Stimulated activated naive CD8-positive, alpha-beta T cell treated with anti-CD3 and anti-CD28 coated beads, Interleukin-15, amount 100 ng/mL, for 72 hours (primary cell): Measurements from ENCODE around the gene RABL6.

Source experiments
- ATAC-seq: fragments of 150-1000 bp; cut with Tn5 transposase; 2 replicates; pipeline ENCODE4 v1.10.0; 2021; ENCODE audit warnings: mild to moderate bottlenecking, moderate library complexity
- DNase-seq, 2 donors: peaks; one replicate each; pipeline ENCODE4 v3.0.0; 2021 to 2022
- H3K27ac Mint-ChIP-seq, 2 donors: one replicate each; pipeline ENCODE4 v1.8.0; 2022; ENCODE audit warnings: mild to moderate bottlenecking in 2 of 2, mixed read lengths in 2 of 2, moderate library complexity in 2 of 2
- H3K27me3 Mint-ChIP-seq: one replicate; pipeline ENCODE4 v1.8.0; 2022; ENCODE audit warnings: mixed read lengths
- H3K4me1 Mint-ChIP-seq: one replicate; pipeline ENCODE4 v1.8.0; 2022; ENCODE audit warnings: mild to moderate bottlenecking, mixed read lengths
- H3K4me3 Mint-ChIP-seq, 2 donors: one replicate each; pipeline ENCODE4 v1.8.0; 2022; ENCODE audit warnings: mild to moderate bottlenecking in 2 of 2, mixed read lengths in 2 of 2, moderate library complexity in 1 of 2
- H3K9me3 Mint-ChIP-seq, 2 donors: one replicate each; pipeline ENCODE4 v1.8.0; 2022; ENCODE audit warnings: mixed read lengths in 2 of 2

RABL6 gene

DNA sequence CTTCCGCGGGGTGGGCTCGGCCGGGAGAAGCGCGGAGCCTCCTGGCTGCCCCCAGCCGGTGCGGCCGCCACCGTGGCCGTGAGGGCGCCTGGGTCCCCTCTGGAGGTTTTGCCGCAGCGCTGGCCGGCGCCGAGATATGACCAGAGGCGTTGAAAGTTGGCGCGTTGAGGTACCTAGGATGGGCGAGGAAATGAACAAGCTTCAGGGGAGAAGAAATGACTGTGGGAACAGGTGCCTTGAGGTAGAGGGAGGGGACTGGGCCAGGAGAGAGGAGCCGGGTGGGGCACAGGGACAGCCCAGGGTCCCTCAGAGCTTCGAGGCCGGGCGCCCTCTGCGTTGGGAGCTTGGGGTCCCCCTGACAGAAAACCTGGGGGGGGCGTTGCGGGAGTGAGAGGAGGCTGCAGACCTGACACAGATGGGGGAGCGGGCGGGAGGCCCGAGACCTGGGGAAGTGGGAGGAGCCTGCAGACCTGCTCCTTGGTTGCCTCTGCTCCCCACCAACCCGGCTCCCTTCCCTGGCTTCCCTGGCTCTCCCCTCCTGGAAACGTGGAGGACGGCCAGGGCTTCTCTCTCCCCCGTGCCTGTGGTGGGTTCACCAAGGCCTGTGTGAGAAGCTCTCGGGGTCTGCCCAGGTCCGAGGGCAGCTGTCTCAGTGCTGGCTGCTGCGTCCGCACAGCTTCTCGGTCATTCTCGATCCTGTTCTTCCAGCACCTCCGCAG is 14.2 kb downstream of the RABL6 start:
- Mint-ChIP-seq H3K9me3 (no peaks in the 10 kb centered on the region), H3K27me3 (no peaks in the 10 kb centered on the region), H3K4me3 (peak overlapping the region in 1 of 2 donors; percentile 33)

DNA sequence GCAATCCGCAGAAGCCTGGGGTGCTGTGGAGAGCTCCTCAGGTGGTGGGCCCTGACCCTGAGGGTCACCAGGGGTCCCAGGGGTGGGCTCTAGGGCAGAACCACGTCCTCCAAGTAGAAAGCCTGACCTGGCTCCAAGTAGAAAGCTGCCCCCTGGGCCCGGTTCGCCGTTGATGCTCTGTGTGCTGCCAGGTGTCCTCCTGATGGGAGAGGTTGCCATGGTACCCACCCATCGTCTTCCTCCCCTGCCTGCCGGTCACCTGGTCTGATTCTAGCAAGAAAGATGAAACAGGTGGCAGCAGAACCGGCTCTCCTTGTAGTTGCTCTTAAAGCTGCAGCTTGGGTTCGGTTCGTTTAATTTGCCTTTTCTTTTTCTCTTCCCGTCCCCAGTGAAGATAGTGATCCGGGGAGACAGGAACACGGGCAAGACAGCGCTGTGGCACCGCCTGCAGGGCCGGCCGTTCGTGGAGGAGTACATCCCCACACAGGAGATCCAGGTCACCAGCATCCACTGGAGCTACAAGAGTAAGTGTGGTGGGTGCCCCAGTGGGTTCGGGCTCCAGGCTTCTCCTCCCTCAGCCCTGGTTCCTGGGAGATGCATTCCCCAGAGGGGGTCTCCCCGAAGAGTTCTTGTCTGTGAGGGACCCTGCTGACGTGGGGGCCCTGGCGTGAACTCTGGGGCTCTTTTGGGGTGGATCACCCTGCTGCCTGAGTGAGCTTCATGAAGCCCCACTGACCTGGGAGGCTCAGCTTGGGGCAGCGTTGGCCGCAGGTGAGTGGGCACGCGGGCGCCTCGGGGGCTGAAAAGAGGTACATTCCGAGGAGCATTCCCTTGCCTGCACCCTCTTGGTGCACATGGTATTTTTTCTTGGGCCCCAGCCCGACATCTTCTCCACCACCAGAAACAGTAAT is 15.6 kb downstream of the RABL6 start:
- DNase-seq (no peak), ATAC-seq (no peak)
- Mint-ChIP-seq H3K9me3 (no peaks in the 10 kb centered on the region), H3K27ac (peak overlapping the region in 1 of 2 donors; percentile 67), H3K4me1 (peaks cover 8% of the 10 kb centered on the region), H3K4me3 (no peak overlapping the region), H3K27me3 (no peaks in the 10 kb centered on the region)

More for the DNA sequence above, 14.2 kb downstream of the RABL6 start:
- DNase-seq (no peak), ATAC-seq (no peak)
- H3K4me1 Mint-ChIP-seq, result peaks cover 11% of the 10 kb centered on the region
- no peak overlapping the region for H3K27ac Mint-ChIP-seq

DNA sequence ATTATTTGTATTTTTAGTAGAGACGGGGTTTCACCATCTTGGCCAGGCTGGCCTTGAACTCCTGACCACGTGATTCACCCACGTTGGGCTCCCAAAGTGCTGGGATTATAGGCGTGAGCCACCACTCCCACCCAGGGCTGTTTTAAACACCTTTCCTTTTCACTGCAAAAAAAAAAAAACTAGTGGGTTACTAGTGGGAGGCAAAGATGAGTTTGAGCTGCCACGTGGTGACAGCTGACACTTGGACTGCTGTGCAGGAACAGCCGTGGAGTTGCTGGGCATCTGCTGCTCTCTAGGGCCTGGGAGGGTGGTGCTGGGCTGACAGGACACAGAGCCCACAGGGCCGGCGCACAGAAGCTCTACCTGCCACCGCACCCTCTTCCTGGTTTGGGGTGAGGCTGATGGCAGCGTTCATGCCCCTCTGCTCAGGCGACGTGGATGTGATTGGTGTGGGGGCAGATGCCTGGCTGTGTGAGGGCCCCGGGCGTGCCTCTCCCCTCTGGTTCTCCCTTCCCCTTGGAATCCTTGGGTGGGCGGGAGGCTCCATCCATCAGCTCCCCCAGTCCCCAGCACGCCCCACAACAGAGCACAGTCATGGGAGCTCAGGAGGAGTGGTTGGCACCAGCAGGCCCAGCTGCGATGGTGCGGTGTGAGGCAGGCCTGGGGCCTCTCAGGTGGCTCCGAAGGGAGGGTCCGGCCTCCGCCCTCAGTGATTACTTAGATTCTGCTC is 16.9 kb downstream of the RABL6 start:
- H3K27me3 Mint-ChIP-seq, result no peaks in the 10 kb centered on the region
- DNase-seq (no peak), ATAC-seq (peak; percentile 25)
- no peak overlapping the region for H3K4me3 Mint-ChIP-seq
- peaks cover 8% of the 10 kb centered on the region for H3K4me1 Mint-ChIP-seq
- H3K27ac Mint-ChIP-seq, result peak overlapping the region in 1 of 2 donors; percentile 6
- H3K9me3 Mint-ChIP-seq, result no peaks in the 10 kb centered on the region

DNA sequence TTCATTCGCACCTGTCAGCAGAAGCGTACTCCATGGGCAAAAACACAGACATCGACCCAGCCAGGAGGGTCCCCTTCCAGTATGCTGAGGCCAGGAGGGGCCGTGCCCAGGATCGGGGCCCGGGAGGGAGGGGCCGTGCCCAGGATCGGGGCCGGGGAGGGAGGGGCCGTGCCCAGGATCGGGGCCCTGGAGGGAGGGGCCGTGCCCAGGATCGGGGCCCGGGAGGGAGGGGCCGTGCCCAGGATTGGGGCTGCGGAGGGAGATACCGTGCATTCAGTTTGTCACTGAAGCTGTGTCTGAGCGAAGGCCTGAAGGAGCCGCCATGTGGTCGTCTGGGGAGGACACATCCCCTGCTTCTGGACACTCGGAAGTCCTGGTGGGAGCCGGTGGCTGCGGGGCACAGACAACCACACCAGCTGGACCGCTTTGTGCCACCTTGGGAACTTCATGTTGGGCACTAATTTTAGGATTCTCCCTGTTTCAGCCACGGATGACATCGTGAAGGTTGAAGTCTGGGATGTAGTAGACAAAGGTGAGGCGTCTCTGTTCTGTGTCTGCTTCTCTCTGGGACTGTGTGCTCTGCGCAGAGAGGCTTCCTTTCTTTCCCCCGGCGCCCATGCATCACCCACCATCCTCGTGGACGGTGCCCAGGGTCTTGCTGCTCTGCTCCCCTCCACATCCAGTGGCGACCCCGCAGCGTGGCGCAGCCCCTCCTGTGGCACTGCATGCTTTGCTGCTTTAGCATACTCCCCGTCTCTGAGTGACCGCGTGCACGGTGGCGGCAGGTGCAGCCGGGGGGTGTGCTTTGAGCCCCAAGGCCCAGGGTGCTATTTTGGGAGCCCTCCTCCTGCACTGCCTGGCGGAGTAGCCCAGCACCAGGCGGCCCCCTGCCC is 17.8 kb downstream of the RABL6 start:
- Mint-ChIP-seq H3K27me3 (no peaks in the 10 kb centered on the region), H3K4me3 (no peak overlapping the region), H3K9me3 (no peaks in the 10 kb centered on the region), H3K4me1 (peaks cover 8% of the 10 kb centered on the region), H3K27ac (no peak overlapping the region)
- peak; percentile 47 for ATAC-seq
- no peak for DNase-seq

DNA sequence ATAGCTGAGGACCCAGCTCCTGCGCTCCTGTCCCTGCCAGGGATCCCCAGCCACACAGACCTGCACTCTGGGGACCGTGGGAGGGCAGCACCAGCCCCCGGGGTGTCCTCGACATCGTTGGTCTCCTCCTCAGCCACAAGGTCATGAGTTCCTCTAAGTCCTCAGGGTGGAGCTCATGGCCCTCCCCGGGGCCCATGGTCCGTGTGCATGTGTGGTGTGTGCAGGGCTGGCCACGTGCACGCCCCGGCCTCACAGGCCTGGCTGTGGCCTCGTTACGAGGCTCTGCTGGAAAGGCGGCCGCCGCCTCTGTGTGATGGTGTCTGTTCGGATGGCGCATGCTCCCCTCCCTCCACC is 18.4 kb downstream of the RABL6 start:
- H3K27me3 Mint-ChIP-seq, result no peaks in the 10 kb centered on the region
- ATAC-seq (no peak), DNase-seq (no peak)
- peaks cover 2% of the 10 kb centered on the region for H3K4me1 Mint-ChIP-seq
- H3K27ac Mint-ChIP-seq, result no peak overlapping the region
- no peaks in the 10 kb centered on the region for H3K9me3 Mint-ChIP-seq
- H3K4me3 Mint-ChIP-seq, result no peak overlapping the region

DNA sequence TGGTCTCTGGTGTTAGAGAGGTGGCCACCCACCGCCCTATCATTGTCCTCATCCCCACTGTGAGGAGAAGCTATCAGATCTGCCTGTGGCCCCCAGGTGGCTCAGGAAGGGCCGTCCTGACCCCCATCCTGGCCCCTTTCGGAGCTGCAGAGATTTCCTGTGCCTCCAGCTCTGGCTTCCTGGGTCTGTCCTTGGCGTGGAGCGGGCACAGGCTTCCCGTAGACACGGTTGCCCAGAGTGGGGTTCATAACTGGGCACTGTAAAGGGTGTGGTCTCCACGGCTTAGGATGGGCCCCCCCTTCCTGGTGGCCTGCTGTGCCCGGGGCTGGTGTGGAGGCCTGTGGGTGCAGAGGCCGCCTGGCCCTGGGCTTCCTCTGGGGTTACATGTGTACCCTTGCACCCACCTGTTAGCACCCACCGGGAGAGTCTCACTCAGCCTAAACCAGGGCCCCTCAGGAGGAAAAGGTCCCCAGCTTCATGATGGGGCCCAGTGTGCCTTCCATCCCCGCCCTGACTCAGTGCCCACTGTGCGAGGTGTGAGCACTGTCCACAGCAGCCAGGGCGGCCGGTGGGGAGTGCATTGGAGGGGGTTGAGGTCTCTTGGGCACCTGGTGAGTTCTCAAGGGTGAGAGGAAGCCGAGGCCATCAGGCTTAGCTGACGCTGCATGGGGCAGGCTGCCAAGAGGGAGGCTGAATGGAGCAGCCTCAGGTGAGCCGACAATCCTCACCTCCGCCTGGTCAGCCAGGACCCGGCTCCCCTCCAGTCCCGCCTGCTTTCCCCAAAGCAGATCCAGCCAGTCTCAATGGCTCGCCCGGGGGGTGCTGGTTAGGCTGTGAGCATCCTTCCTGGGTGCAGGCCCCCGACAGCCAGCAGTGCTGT is 19.2 kb downstream of the RABL6 start:
- H3K4me3 Mint-ChIP-seq, result no peak overlapping the region
- H3K27ac Mint-ChIP-seq, result no peak overlapping the region
- H3K9me3 Mint-ChIP-seq, result no peaks in the 10 kb centered on the region
- no peak for DNase-seq
- no peaks in the 10 kb centered on the region for H3K27me3 Mint-ChIP-seq
- no peaks in the 10 kb centered on the region for H3K4me1 Mint-ChIP-seq
- ATAC-seq, result no peak

DNA sequence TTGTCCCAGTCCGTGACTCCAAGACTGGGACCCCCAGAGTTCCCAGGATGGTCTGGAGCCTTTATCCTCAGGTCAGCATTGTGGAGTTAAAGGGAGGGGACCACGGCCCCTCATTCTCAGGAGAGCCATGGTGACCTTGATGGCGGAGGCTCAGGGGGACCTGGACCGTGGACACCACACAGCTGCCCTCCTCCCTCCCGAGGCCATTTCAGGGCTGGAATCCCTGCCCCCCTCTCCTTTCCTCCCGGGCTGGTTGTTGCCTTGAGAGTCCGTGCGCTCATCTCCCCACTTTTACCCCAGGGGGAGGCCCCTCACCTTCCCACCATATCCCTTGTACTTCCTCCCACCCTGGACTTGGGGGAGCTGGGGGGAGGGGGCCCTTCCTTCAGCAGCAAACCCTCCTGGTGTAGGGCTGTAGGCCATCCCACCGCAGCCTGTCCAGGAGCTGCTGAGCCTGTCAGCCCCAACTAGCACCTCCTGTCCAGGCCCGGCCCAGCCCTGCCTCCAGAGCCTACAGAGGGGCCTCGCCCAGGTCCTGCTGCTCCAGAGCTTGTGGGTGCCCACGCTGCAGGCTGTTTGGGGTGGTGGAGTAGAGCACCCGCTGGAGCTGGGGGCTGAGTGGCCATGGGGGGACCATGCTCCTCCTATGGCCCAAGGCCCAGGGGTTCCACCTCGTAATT is 20.2 kb downstream of the RABL6 start:
- Mint-ChIP-seq H3K9me3 (no peaks in the 10 kb centered on the region), H3K27me3 (no peaks in the 10 kb centered on the region), H3K4me1 (no peaks in the 10 kb centered on the region), H3K27ac (peak overlapping the region in 1 of 2 donors; percentile 27), H3K4me3 (no peak overlapping the region)
- DNase-seq (no peak), ATAC-seq (no peak)

DNA sequence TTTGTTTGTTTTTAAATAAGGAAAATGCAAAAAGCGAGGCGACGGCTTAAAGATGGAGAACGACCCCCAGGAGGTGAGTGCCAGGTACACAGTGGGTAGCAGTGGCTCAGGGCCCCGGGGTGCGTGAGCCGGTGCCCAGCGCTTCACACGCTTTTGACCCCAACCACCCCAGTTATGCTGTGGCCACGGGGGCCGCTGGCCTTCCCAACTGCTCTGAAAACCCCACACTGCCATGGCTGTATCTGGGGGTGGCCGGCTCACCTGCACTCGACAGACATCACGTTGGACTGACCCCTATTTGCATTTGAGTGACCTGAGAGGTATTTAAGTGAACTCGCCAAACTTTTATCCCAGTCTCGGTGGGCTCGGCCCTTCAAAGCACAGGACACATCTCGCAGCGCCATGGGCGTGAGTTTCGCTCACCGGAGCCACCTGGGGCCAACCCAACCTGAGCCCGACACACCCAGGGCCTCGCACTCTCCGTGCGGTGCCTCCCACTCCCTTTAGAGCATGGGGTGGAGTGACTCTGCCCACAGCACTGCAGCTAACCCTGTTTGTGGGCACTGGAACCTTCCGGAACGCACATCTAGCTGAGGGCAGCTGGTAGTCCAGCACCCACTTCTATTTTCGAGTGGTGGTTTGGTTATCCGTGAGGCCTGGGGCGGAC is 20.9 kb downstream of the RABL6 start:
- DNase-seq (no peak), ATAC-seq (no peak)
- H3K27me3 Mint-ChIP-seq, result no peaks in the 10 kb centered on the region
- no peak overlapping the region for H3K4me3 Mint-ChIP-seq
- H3K27ac Mint-ChIP-seq, result no peak overlapping the region
- H3K4me1 Mint-ChIP-seq, result no peaks in the 10 kb centered on the region
- H3K9me3 Mint-ChIP-seq, result no peaks in the 10 kb centered on the region

DNA sequence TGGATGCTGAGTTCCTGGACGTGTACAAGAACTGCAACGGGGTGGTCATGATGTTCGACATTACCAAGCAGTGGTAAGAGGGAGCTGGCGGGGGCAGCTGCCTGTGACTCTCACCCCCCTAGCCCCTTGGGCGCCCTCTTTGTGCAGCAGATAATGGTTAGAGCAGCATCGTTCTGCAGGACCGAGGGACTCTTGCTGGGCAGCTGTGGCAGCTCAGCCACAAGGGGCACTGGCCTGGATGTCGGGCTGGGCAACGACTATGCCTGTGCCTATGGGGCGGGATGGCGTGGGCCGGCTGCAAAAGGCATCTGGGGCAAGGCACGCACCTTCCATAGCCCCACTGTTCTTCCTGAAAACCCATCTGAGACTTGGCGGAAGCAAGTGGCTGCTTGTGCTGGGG is 21.7 kb downstream of the RABL6 start:
- DNase-seq, result no peak
- no peak for ATAC-seq
- Mint-ChIP-seq H3K27ac (no peak overlapping the region), H3K27me3 (no peaks in the 10 kb centered on the region), H3K9me3 (no peaks in the 10 kb centered on the region), H3K4me3 (no peak overlapping the region), H3K4me1 (no peaks in the 10 kb centered on the region)

DNA sequence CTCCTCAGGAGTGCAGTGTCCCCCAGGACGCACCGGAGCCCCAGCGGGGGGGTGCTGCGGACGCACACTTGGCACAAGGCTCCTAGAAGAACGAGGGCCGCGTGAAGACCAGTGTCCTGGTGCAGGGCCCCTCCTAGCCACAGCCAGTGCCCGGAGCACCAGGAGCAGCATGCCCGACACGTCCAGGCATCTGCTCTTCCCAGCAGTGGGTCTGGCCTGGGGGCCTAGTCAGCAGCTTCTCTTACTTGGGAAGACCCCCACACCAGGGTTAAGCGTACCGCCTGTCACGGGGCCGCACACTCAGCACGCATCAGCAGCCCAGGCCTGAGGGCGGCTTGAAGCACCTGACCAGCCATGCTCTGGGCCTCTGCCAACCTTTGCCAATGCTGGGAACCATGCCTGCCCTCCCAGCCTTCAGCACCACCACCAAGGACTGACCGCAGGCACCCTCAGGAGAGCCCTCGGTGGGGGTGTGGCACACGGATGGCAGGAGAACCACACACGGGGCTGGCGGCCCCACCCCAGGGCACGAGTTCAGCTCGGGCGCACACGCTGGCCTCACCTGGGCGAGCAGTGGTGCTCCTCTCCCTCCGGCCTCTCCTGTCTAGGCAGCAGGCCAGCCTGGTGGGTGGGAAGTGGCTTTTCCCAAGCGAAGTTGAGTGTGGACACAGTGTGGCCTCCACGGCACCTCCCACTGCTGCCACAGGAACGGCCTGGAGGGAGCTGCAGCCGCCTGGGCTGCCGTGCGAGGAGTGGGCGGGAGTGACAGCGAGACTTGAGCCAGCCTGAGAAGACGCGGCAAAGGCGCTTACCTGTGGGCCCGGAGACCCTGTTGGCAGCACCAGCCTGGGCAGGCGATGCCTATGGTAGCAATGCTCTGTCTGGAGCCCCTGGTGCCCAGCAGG is 22.5 kb downstream of the RABL6 start:
- ATAC-seq (no peak), DNase-seq (no peak)
- Mint-ChIP-seq H3K27me3 (no peaks in the 10 kb centered on the region), H3K27ac (no peak overlapping the region), H3K4me3 (no peak overlapping the region), H3K9me3 (no peaks in the 10 kb centered on the region), H3K4me1 (no peaks in the 10 kb centered on the region)

DNA sequence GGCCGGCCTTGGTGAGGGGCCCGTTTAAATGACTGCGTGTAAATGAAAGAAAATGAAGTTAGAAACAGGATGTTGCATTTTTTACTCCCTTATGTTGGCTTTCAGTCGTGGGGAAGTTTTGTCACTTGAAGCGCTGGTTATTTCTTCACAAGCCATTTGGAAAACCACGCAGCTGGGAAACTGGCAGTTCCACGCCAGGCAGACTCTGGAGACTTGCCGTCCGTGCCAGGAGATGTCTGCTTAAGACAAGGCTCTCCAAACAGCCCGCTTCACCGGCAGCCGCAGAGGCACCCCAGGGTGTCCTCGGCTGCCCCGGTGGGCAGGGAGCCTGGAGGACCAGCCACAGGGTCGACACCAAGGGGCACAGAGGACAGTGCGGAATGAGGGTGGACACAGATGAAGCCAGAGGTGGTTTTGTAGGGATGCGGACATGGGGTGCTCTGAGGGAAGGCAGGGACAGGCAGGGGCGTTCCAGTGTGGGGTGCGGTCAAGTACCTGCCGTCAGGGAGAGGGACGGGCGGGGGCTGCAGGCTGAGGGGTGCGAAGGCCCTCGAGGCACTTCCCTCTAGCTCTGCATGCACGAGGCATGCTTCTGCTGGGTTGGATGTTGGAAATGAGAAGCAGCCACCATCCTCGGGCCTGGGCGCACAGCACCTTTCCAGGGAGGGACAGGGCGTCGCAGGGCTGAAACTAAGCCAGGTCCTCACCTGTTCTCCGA is 23.4 kb downstream of the RABL6 start:
- Mint-ChIP-seq H3K4me1 (no peaks in the 10 kb centered on the region), H3K27me3 (no peaks in the 10 kb centered on the region), H3K4me3 (no peak overlapping the region), H3K27ac (no peak overlapping the region), H3K9me3 (no peaks in the 10 kb centered on the region)
- no peak for ATAC-seq
- no peak for DNase-seq

DNA sequence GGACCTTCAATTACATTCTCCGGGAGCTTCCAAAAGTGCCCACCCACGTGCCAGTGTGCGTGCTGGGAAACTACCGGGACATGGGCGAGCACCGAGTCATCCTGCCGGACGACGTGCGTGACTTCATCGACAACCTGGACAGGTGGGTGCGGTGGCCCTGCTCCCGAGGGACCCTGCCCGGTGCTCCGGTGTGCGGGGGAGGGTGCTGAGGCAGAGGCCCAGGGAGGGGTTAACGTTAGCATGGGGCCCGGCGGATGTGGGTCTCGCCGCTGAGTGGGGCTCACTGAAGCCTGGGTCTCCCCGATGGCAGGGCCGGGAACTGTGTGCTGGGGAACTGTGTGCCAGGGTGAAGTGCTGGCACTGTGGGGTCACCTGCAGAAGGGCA is 24.0 kb downstream of the RABL6 start:
- Mint-ChIP-seq H3K4me1 (no peaks in the 10 kb centered on the region), H3K27ac (no peak overlapping the region), H3K9me3 (no peaks in the 10 kb centered on the region), H3K27me3 (no peaks in the 10 kb centered on the region), H3K4me3 (no peak overlapping the region)
- ATAC-seq, result no peak
- DNase-seq, result no peak
